Cortex of kidney (tissue), 1 donor: ENCODE measurements around the gene MTHFD1.

Experiments
- DNase-seq: peaks from one replicate; lab custom pipeline; 2025; lab: John Stamatoyannopoulos, UW

The MTHFD1 gene

DNA sequence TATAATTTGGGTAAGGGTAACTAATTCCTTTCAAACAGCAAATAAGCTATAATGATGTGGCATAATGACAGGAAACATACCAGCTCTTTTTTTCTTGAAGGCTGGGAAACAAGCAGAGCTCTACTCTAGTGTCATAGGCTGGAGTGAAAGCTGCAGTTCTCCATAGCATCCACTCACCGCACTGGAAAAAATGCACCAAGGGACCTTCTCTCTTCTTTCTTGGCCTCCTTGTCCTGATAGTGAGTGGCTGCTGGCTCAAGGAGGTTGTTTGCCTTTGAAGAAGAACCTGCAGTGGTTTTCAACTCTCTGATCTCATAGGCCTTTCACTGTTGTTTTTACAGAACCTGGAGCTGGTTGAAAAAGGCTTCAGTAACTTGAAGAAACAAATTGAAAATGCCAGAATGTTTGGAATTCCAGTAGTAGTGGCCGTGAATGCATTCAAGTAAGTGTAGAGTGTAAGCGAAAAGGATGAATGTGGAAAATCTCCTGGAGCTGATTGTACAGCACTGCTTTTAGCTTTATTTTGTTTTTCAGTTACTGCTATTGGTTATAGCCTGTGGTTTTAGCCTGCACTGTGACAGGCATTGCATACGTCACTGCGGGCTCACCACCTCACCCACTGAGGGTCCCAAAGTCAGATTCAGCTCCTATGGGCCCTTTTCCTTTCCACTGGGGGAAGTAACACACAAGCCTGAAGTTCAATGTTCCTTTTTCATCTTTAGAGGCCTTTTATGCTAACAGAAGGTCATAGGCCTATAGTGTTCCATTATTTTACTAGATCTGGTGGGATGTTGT lies 59.9 kb downstream of the MTHFD1 start:
- DNase-seq: no peak

DNA sequence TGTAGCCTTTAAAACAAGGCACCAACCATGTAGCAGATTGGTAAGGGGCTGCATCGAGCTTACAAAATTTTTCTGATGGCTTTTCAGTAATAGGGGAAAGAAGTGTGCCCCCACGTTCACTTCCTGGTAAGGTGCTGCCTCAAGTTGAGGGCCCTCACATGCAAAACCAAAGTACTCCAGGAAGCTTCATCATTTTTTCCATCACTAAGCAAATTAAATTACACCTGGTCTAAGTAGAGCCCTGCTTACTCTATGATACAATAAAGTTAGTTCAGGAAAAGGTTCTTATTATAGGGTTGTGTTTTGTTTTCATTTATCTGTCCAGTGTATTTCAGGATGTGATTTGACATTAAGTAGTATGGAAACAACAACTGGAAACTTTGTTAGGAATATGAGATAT lies 62.1 kb downstream of the MTHFD1 start:
- DNase-seq: no peak

DNA sequence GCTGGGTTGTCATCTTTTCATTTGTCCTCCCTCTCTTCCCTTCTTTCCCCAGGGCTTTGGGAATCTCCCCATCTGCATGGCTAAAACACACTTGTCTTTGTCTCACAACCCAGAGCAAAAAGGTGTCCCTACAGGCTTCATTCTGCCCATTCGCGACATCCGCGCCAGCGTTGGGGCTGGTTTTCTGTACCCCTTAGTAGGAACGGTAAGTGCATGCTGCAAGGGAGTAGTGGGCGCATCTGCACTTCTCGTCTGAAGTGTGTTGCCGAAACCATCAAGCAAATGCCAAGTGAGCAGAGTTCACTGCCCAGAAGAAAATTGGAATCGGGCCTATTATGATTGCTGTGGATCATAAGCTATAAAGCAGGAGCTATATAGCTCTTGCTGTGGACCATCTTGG lies 66.5 kb downstream of the MTHFD1 start:
- DNase-seq: no peak

- no peak for DNase-seq
Measured at GRCh38 chr14:64459405-64460136, 71.4 kb downstream of the MTHFD1 start.

- DNase-seq: no peak
Measured at GRCh38 chr14:64461221-64461620, 73.1 kb downstream of the MTHFD1 start.

- DNase-seq: no peak
Measured at GRCh38 chr14:64463195-64463594, 75.0 kb downstream of the MTHFD1 start.

- DNase-seq: no peak
Measured at GRCh38 chr14:64463873-64464272, 75.7 kb downstream of the MTHFD1 start.

- DNase-seq: no peak
Measured at GRCh38 chr14:64464651-64465050, 76.5 kb downstream of the MTHFD1 start.

- DNase-seq: no peak
Measured at GRCh38 chr14:64465191-64465822, 77.2 kb downstream of the MTHFD1 start, which contains the start of gene AKAP5. AKAP5 (plus strand) TSS chr14:64465499; CDS start chr14:64468395, 2,896 bp downstream.

- DNase-seq: no peak
Measured at GRCh38 chr14:64465831-64466554, 77.8 kb downstream of the MTHFD1 start.

- no peak for DNase-seq
Measured at GRCh38 chr14:64467101-64467500, 78.9 kb downstream of the MTHFD1 start.

- DNase-seq: no peak
Measured at GRCh38 chr14:64467566-64467965, 79.4 kb downstream of the MTHFD1 start.

GRCh38 chr14:64468451-64468850 lies 80.3 kb downstream of the MTHFD1 start:
- no peak for DNase-seq

DNA sequence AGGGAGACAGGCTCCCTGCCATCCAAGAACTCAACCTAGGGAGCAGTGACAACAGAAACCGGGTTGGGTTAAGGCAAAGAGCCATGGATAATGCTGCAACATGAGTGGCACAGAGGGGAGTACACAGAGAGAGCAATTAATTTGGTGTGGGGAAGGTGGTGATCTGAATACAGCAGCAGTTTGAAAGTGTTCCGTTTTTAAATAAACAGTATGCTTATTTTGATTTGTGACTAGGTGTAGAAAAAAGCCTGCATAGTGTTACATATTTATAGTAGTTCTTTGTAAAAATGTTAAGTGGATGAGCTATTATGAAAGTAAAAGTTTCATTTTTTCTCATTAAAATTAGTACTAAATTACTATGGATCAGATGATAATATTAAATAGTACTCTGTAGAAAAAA lies 85.9 kb downstream of the MTHFD1 start:
- no peak for DNase-seq

DNA sequence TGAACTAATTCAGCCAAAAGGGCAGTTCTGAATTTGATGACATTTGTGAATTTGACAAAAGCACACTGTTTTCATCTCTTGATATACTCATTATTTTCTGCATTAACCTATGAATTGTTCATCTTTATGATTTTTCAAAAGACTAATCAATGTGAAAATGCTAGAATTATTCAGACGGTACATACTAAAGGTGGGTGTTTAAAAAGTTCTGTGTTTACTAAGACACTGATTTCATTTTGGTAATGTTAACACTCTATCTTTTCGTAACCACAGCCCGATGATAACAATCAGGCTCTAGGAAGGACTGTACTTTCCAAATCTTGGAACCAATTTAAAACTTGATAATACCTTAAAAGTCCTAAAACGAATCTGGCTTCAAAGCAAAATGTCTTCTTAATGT lies 86.5 kb downstream of the MTHFD1 start:
- no peak for DNase-seq

DNA sequence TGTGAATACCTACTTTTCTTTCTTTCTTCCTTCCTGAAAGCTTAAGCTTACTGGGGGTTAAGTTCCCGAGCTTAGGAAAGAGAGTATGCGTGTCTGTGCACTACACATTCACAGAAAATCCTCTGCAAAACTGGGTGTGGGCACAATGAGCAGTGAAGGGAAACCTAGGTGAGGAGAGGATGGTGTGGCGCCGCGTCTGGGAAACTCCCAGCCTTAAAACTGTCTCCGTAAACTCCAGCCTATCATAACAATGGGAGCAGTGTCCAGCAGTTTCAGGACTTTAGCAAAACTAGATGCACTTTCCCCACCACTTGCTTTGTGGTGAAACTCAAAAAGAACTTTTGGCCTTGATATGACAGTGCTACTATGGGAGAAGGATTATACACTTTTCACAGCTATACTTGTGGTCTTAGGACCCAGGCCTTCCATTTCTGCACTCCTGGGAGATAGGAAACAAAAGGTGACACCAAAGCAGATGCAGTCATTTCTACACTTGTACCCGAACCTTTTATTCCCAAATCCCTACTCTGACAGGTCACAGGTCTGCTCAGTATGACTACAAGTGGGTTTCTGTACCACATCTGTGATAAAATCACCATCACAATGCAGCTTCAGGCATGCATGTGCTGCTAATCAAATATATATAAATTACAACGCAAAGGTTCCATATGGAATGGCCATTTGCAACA lies 87.6 kb downstream of the MTHFD1 start:
- no peak for DNase-seq

GRCh38 chr14:64476438-64476837 lies 88.3 kb downstream of the MTHFD1 start:
- DNase-seq: no peak

GRCh38 chr14:64478634-64479250 lies 90.6 kb downstream of the MTHFD1 start:
- DNase-seq: no peak

DNA sequence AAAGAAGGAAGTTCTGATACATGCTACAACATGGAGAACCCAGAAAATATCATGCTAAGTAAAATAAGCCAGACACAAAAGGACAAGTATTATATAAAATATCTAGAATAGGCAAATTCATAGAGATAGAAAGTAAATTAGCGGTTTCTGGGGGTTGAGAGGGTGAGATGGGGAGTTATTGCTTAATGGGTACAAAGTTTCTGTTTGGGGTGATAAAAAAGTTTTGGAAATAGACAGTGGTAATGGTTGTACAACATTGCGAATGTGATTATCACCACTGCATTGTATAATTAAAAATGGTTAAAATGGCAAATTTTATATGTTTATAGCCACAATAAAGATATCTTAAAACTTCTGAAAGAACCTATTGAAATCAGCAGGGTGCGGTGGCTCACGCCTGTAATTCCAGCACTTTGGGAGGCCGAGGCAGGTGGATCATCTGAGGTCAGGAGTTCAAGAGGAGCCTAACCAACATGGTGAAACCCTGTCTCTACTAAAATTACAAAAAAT lies 100.5 kb downstream of the MTHFD1 start:
- no peak for DNase-seq

- no peak for DNase-seq
Measured at GRCh38 chr14:64491637-64492036, 103.5 kb downstream of the MTHFD1 start.

GRCh38 chr14:64493455-64493854 lies 105.3 kb downstream of the MTHFD1 start:
- DNase-seq: no peak
